ENCODE results near the gene MYH4.

DNA sequence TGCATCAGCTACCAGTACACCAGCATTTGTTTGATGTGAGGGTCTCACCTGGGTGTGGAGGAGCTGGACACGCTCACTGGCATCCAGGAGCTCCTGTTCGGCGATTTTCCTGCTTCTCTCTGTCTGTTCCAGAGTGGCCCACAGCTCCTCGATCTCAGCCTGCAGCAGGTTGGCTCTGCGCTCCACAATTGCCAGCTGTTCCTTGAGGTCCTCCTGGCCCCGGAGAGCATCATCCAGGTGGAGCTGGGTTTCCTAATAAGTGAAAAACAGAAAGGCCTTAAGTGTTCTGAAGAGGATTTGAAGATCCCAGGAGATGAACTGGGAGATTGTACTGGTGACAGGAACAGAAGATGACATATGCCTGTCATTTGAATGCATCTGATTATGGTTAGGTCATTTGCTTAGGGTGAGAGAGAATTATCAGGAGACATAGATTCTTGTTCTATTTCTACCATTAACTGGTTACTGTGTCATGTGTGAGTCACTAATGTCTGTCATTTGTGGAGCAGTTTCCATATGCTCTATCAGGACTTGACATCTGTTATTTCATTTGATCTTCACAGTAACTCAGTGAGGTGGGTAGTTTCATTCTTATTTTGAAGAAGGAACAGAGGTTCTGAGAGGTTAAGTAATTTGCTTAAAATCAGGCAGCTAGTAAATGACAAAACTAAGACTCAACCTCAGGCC lies 75.0 kb downstream of the MYH4 start:
- TF ChIP-seq EZH2phosphoT487 (IDR thresholded peaks at IDR 0.05; ENCODE audit: insufficient read depth, low read depth), result no peak
- TF ChIP-seq EZH2 (IDR thresholded peaks at IDR 0.05; ENCODE audit: insufficient read depth, poor library complexity, severe bottlenecking), result no peak

Data from GM23248 (cell line).